ENCODE data around the gene TAF4.

GRCh38 chr20:62014889-62015537 lies 50.7 kb downstream of the TAF4 start:
- TF ChIP-seq BHLHE40 (IDR thresholded peaks at IDR 0.05; ENCODE audit: borderline replicate concordance) (no peak), SP1 (IDR thresholded peaks at IDR 0.05) (no peak), SUZ12 (IDR thresholded peaks at IDR 0.05) (no peak), TARDBP (IDR thresholded peaks at IDR 0.05) (no peak), FOXM1 (IDR thresholded peaks at IDR 0.05; ENCODE audit: borderline replicate concordance) (no peak), FOXA1 (IDR thresholded peaks at IDR 0.05) (no peak)

All from HEK293T (cell line).